Endodermal cell (in vitro differentiated cells): ENCODE results near the gene MAPRE2. TPM values are rescaled to one million over a fixed set of nuclear protein-coding genes. Genes with fewer than 3 reads are reported as not detected.

ENCODE experiments used
- DNase-seq: peaks from one replicate; pipeline ENCODE4 v3.0.0-alpha.2; 2017
- H3K27ac ChIP-seq: 2 replicates; pipeline ENCODE4 v1.5.1; 2013; ENCODE audit warnings: mild to moderate bottlenecking, low read depth, low read length, moderate library complexity
- H3K27me3 ChIP-seq: 2 replicates; pipeline ENCODE4 v1.6.1; 2013; ENCODE audit warnings: mild to moderate bottlenecking, low read length, moderate library complexity; ENCODE audit not compliant: insufficient read depth, control insufficient read depth, poor library complexity, severe bottlenecking
- H3K36me3 ChIP-seq: 2 replicates; pipeline ENCODE4 v1.7.0; 2013; ENCODE audit warnings: mild to moderate bottlenecking, low read length, moderate library complexity; ENCODE audit not compliant: control insufficient read depth, insufficient read depth
- H3K4me1 ChIP-seq: one replicate; pipeline ENCODE4 v1.7.0; 2013; ENCODE audit warnings: low read length; ENCODE audit not compliant: control insufficient read depth, insufficient read depth
- H3K4me3 ChIP-seq: 2 replicates; pipeline ENCODE4 v1.5.1; 2013; ENCODE audit warnings: mild to moderate bottlenecking, low read length, moderate library complexity
- H3K9ac ChIP-seq: 2 replicates; pipeline ENCODE4 v1.6.1; 2013; ENCODE audit warnings: mild to moderate bottlenecking, low read length, moderate library complexity; ENCODE audit not compliant: poor library complexity, severe bottlenecking; ENCODE audit errors: extremely low read depth
- H3K9me3 ChIP-seq: 2 replicates; pipeline ENCODE4 v1.6.1; 2013; ENCODE audit warnings: mild to moderate bottlenecking, low read length, moderate library complexity; ENCODE audit not compliant: control insufficient read depth
- H3K27ac Mint-ChIP-seq: 2 replicates; pipeline ENCODE4 v1.8.0; 2020; ENCODE audit warnings: mixed read lengths
- H3K27me3 Mint-ChIP-seq: 2 replicates; pipeline ENCODE4 v1.8.0; 2021; ENCODE audit warnings: mild to moderate bottlenecking, mixed read lengths; ENCODE audit not compliant: insufficient read depth
- H3K36me3 Mint-ChIP-seq: 2 replicates; pipeline ENCODE4 v1.8.0; 2020; ENCODE audit warnings: low read depth, mixed read lengths
- H3K4me1 Mint-ChIP-seq: 2 replicates; pipeline ENCODE4 v1.8.0; 2020; ENCODE audit warnings: mixed read lengths
- H3K4me3 Mint-ChIP-seq: 2 replicates; pipeline ENCODE4 v1.8.0; 2020; ENCODE audit warnings: mild to moderate bottlenecking, moderate library complexity, mixed read lengths
- H3K9me3 Mint-ChIP-seq: 2 replicates; pipeline ENCODE4 v1.8.0; 2020; ENCODE audit warnings: mild to moderate bottlenecking, mixed read lengths
- WGBS, 2 experiments: methylation state at CpG; one replicate each; pipeline versions ENCODE4 v1.1.5 to v1.1.7; 2013; ENCODE audit warnings: missing lambda C conversion rate in 2 of 2, mixed read lengths in 1 of 2; ENCODE audit not compliant: insufficient coverage in 1 of 2, insufficient read length in 1 of 2; 5-methylcytosine and 5-hydroxymethylcytosine counted together
- total RNA-seq, 2 donors: library from RNA; stranded (reverse); fragmentation: NEBNext Ultra II Directional in 1 of 2; extraction: Animal tissue kit (Norgen Biotek cat#: 25700) in 1 of 2; gene quantifications; 2 replicates in 1 of 2; 3 replicates in 1 of 2; pipeline ENCODE4 v1.2.1, GENCODE V29; 2021
- TF ChIP-seq, protein P1 (sequence below): fragments of 200-600 bp; sonication (generic); conservative IDR thresholded peaks from 2 replicates; pipeline ENCODE4 v1.5.0; 2021; ENCODE audit warnings: antibody characterized with exemption, mild to moderate bottlenecking

Gene MAPRE2
- total RNA-seq, 2 donors from 2014 or later = 15.2 to 16.5 TPM

DNA sequence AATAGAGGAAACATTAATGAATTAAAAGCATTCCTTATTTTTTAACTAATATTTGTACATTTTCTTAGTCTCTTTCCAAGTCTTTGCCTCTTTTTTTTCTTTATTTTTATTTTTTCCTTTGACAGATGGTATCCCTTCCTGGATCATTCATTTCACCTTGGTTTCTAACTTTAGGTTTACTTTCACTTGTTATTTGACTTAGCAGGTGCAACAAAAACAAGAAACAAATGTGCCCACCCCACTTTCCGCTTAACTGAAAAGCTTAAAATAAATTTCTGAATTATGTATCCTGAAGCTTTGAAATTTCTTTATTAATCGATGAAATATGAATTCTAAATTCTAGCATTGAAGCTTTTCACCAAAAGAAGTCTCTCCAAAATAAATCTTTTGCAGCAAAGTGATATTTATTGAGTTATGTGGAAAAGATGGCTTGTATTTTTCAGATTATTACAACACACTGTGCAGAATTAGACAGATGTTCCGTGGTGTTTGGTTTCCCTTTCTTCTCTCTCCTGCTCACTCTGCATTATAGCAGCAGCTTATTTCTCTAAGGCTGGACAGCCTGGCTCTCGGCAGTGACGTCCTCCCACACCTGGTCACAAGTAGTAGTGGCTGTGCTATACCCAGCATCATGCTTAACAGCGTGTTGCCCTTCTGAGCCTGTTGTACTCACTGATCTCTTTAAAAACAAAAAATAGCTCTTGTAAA, 100.5 kb downstream of the MAPRE2 start:
- H3K4me3 ChIP-seq = no peak overlapping the region
- H3K9me3 ChIP-seq = no peaks in the 10 kb centered on the region
- Mint-ChIP-seq H3K27me3 (no peaks in the 10 kb centered on the region), H3K36me3 (peaks cover 13% of the 10 kb centered on the region), H3K27ac (no peak overlapping the region), H3K9me3 (peaks cover 2% of the 10 kb centered on the region), H3K4me3 (no peak overlapping the region), H3K4me1 (no peaks in the 10 kb centered on the region)
- DNase-seq = no peak
- H3K27me3 ChIP-seq = no peaks in the 10 kb centered on the region
- 88 to 100% methylated on average over 4 to 6 of the region's 6 CpGs for WGBS, 2 experiments
- H3K4me1 ChIP-seq = no peaks in the 10 kb centered on the region
- no peak overlapping the region for H3K27ac ChIP-seq
- H3K36me3 ChIP-seq = no peaks in the 10 kb centered on the region
- no peak overlapping the region for H3K9ac ChIP-seq
- TF ChIP-seq, protein P1, sequence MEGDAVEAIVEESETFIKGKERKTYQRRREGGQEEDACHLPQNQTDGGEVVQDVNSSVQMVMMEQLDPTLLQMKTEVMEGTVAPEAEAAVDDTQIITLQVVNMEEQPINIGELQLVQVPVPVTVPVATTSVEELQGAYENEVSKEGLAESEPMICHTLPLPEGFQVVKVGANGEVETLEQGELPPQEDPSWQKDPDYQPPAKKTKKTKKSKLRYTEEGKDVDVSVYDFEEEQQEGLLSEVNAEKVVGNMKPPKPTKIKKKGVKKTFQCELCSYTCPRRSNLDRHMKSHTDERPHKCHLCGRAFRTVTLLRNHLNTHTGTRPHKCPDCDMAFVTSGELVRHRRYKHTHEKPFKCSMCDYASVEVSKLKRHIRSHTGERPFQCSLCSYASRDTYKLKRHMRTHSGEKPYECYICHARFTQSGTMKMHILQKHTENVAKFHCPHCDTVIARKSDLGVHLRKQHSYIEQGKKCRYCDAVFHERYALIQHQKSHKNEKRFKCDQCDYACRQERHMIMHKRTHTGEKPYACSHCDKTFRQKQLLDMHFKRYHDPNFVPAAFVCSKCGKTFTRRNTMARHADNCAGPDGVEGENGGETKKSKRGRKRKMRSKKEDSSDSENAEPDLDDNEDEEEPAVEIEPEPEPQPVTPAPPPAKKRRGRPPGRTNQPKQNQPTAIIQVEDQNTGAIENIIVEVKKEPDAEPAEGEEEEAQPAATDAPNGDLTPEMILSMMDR = no peak

DNA sequence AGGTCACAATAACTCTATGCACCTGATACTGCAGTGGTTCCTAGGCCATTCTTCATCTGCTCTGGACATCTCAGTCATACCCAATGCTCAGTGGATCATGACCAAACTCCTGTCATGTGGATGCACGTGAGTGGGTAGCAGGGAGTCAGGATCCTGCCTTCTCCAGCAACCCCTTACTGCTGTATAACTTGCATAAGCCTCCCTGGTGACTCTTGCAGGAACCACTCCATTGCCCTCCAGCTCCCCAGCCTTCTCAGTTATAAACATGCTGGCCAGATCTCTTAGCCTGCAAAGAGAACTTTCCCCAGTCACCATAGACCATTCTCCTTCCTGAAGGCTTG, 101.0 kb downstream of the MAPRE2 start:
- H3K4me1 ChIP-seq = no peaks in the 10 kb centered on the region
- no peaks in the 10 kb centered on the region for H3K36me3 ChIP-seq
- Mint-ChIP-seq H3K27me3 (no peaks in the 10 kb centered on the region), H3K27ac (no peak overlapping the region), H3K36me3 (peaks cover 13% of the 10 kb centered on the region), H3K9me3 (peaks cover 2% of the 10 kb centered on the region), H3K4me3 (no peak overlapping the region), H3K4me1 (no peaks in the 10 kb centered on the region)
- no peak overlapping the region for H3K4me3 ChIP-seq
- no peaks in the 10 kb centered on the region for H3K9me3 ChIP-seq
- 86% methylated on average over 1 of the region's 1 CpG; no CpG with 5 or more reads in 1 of the 2 experiments for WGBS, 2 experiments
- TF ChIP-seq, protein P1 = no peak
- no peaks in the 10 kb centered on the region for H3K27me3 ChIP-seq
- DNase-seq = no peak
- H3K9ac ChIP-seq = no peak overlapping the region
- H3K27ac ChIP-seq = no peak overlapping the region

DNA sequence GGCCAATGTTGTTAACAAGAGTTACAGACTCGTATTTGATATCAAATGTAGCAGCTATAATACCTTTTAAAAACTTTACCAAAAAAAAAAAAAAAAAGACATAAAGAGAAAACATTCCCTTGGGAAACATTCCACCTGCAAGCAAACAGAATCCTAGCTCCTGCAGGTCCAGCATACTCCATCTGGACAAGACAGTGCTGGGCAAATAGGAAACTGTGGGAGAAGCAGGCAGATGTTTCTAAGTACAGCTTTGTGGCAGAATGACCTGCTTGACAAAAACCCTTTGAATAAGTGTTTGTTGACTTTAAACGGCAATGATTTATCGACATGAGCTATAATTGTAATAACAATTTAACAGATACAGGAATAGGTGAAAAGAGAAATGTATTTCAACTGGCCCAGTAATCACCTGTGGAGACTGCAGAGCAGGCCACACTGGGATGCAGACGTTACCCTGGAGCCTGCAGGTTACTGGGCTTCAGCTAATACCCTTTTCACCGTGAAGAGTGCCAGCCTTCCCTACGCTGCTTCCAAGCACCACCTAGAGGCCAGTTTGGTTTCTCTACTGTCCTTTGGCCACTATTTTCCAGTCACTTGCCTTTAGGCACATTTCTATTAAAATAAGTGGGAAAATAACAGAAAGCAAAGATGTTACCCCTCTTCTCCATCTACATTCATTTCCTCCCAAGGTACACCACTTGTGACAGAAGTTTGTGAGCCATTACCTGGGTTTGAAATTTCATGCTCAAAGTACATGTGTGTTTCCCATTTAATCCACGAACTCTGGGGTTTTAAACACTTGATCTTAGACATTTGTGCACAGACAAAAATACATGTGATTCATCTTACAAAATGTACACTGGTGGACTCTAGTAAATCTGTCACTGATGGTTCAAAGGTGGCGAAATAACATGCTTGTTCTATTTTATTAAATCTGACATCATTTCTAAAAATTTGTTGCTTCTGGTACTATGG, 102.7 kb downstream of the MAPRE2 start:
- Histone ChIP-seq H3K9me3 (no peaks in the 10 kb centered on the region), H3K4me3 (no peak overlapping the region), H3K4me1 (no peaks in the 10 kb centered on the region), H3K36me3 (no peaks in the 10 kb centered on the region), H3K27ac (no peak overlapping the region), H3K27me3 (no peaks in the 10 kb centered on the region), H3K9ac (no peak overlapping the region)
- no peaks in the 10 kb centered on the region for H3K27me3 Mint-ChIP-seq
- H3K36me3 Mint-ChIP-seq = peaks cover 11% of the 10 kb centered on the region
- peak; percentile 83 for DNase-seq
- TF ChIP-seq, protein P1 = peak; percentile 88
- H3K4me1 Mint-ChIP-seq = no peaks in the 10 kb centered on the region
- WGBS, 2 experiments = 56 to 81% methylated on average over 4 to 7 of the region's 8 CpGs
- no peak overlapping the region for H3K27ac Mint-ChIP-seq
- H3K4me3 Mint-ChIP-seq = no peak overlapping the region
- H3K9me3 Mint-ChIP-seq = peaks cover 8% of the 10 kb centered on the region
